Measurements from ENCODE around the gene WSCD2. TPM values are rescaled to one million over a fixed set of nuclear protein-coding genes. Genes with fewer than 3 reads are reported as not detected.

WSCD2 gene
- total RNA-seq, 2 donors from 2014 or later = 6.5 to 6.7 TPM

- WGBS = 63% methylated on average over 13 of the region's 13 CpGs
- no peaks in the 10 kb centered on the region for H3K36me3 ChIP-seq
- H3K27ac ChIP-seq = no peak overlapping the region
- H3K4me1 ChIP-seq (replicated peaks) = no peaks in the 10 kb centered on the region
- no peak for DNase-seq (ENCODE audit: low spot score)
- TF ChIP-seq POLR2A (IDR thresholded peaks at IDR 0.05) (no peak), CTCF (IDR thresholded peaks at IDR 0.05) (no peak), POLR2AphosphoS5 (IDR thresholded peaks at IDR 0.05) (no peak)
- no peaks in the 10 kb centered on the region for H3K27me3 ChIP-seq (replicated peaks; ENCODE audit: insufficient read depth)
- intact Hi-C loops (cut with DNase I) = no loop called here
- H3K4me3 ChIP-seq = no peak overlapping the region
- no peaks in the 10 kb centered on the region for H3K9me3 ChIP-seq
These were observed 38.8 kb upstream of the WSCD2 start for GRCh38 chr12:108090107-108090899.

GRCh38 chr12:108090932-108091678 lies 38.0 kb upstream of the WSCD2 start:
- no peak for TF ChIP-seq POLR2A (IDR thresholded peaks at IDR 0.05)
- no peak for TF ChIP-seq CTCF (IDR thresholded peaks at IDR 0.05)
- no peak for TF ChIP-seq POLR2AphosphoS5 (IDR thresholded peaks at IDR 0.05)
- Histone ChIP-seq H3K4me1 (replicated peaks) (no peaks in the 10 kb centered on the region), H3K36me3 (no peaks in the 10 kb centered on the region), H3K9me3 (no peaks in the 10 kb centered on the region), H3K27ac (no peak overlapping the region), H3K27me3 (replicated peaks; ENCODE audit: insufficient read depth) (no peaks in the 10 kb centered on the region), H3K4me3 (no peak overlapping the region)
- intact Hi-C loops (cut with DNase I) = no loop called here
- 70% methylated on average over 10 of the region's 10 CpGs for WGBS
- no peak for DNase-seq (ENCODE audit: low spot score)

GRCh38 chr12:108091679-108092051 lies 37.4 kb upstream of the WSCD2 start:
- TF ChIP-seq CTCF (IDR thresholded peaks at IDR 0.05) = no peak
- TF ChIP-seq POLR2AphosphoS5 (IDR thresholded peaks at IDR 0.05) = no peak
- no peak for TF ChIP-seq POLR2A (IDR thresholded peaks at IDR 0.05)
- no peak overlapping the region for H3K27ac ChIP-seq
- no peak overlapping the region for H3K4me3 ChIP-seq
- H3K36me3 ChIP-seq = no peaks in the 10 kb centered on the region
- no peaks in the 10 kb centered on the region for H3K27me3 ChIP-seq (replicated peaks; ENCODE audit: insufficient read depth)
- H3K9me3 ChIP-seq = no peaks in the 10 kb centered on the region
- intact Hi-C loops (cut with DNase I) = no loop called here
- no peaks in the 10 kb centered on the region for H3K4me1 ChIP-seq (replicated peaks)
- no peak for DNase-seq (ENCODE audit: low spot score)
- WGBS = 42% methylated on average over 4 of the region's 4 CpGs

GRCh38 chr12:108093209-108093608 lies 35.9 kb upstream of the WSCD2 start:
- 20% methylated on average over 4 of the region's 4 CpGs for WGBS

More at GRCh38 chr12:108093209-108093608, 35.9 kb upstream of the WSCD2 start:
- H3K36me3 ChIP-seq = no peaks in the 10 kb centered on the region
- H3K4me1 ChIP-seq (replicated peaks) = no peaks in the 10 kb centered on the region
- TF ChIP-seq CTCF (IDR thresholded peaks at IDR 0.05) (no peak), POLR2A (IDR thresholded peaks at IDR 0.05) (no peak), POLR2AphosphoS5 (IDR thresholded peaks at IDR 0.05) (no peak)
- no peaks in the 10 kb centered on the region for H3K9me3 ChIP-seq
- H3K4me3 ChIP-seq = no peak overlapping the region
- H3K27me3 ChIP-seq (replicated peaks; ENCODE audit: insufficient read depth) = no peaks in the 10 kb centered on the region
- intact Hi-C loops (cut with DNase I) = no loop called here
- DNase-seq (ENCODE audit: low spot score) = no peak
- no peak overlapping the region for H3K27ac ChIP-seq

Data from prostate gland (tissue), 2 donors.